Measurements from ENCODE around the gene ANTXR1. TPM values are rescaled to one million over a fixed set of nuclear protein-coding genes. Genes with fewer than 3 reads are reported as not detected.

Gene ANTXR1
- total RNA-seq, 4 donors from 2014 or later: 63.0 to 134 (median 113) TPM

DNA sequence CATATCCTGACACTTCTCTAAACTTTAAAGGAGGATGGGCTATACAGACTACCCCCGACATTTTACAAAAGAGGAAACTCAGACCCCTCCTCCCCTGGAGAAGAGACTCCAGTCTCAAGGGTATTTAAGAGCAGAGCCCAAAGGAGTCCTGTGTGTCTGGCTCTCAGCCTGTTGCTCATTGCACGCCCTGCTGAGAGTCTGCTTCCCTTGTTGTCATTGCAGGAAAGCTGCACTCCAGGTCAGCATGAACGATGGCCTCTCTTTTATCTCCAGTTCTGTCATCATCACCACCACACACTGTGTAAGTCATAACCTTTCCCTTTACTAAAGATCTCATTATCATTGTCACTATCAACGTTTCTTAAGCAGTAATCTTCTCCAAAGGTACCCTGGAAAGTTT, 111.4 kb downstream of the ANTXR1 start:
- no peaks in the 10 kb centered on the region for H3K4me1 ChIP-seq
- intact Hi-C loops (cut with DNase I; ENCODE audit: low total_unique reads): no loop called here
- no peak for DNase-seq
- no peaks in the 10 kb centered on the region for H3K36me3 ChIP-seq
- H3K27ac ChIP-seq: no peak overlapping the region
- no peaks in the 10 kb centered on the region for H3K27me3 ChIP-seq
- no peaks in the 10 kb centered on the region for H3K9me3 ChIP-seq
- TF ChIP-seq POLR2A (IDR thresholded peaks at IDR 0.05): no peak
- TF ChIP-seq, protein P1, sequence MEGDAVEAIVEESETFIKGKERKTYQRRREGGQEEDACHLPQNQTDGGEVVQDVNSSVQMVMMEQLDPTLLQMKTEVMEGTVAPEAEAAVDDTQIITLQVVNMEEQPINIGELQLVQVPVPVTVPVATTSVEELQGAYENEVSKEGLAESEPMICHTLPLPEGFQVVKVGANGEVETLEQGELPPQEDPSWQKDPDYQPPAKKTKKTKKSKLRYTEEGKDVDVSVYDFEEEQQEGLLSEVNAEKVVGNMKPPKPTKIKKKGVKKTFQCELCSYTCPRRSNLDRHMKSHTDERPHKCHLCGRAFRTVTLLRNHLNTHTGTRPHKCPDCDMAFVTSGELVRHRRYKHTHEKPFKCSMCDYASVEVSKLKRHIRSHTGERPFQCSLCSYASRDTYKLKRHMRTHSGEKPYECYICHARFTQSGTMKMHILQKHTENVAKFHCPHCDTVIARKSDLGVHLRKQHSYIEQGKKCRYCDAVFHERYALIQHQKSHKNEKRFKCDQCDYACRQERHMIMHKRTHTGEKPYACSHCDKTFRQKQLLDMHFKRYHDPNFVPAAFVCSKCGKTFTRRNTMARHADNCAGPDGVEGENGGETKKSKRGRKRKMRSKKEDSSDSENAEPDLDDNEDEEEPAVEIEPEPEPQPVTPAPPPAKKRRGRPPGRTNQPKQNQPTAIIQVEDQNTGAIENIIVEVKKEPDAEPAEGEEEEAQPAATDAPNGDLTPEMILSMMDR (IDR thresholded peaks at IDR 0.05): no peak
- no peak overlapping the region for H3K4me3 ChIP-seq

DNA sequence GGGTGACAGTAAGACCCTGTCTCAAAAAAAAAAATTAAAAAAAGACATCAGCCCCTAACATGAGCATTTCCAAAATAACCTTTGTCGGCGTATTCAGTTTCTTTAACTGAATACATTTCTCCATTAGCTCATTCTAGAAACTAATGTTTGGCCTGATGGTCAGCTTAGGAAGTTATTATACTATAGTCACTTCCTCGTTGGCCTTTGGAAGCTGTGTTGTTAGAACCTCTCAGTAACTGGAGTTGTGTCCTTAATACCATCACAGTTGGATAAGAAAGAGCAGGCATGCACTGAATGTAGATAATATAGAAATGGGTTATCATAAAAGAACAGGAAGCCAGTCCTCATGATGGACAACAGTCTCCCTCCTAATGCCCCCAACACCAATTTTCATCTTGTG, 112.8 kb downstream of the ANTXR1 start:
- H3K4me3 ChIP-seq: no peak overlapping the region
- no peak for DNase-seq
- no peaks in the 10 kb centered on the region for H3K27me3 ChIP-seq
- no peaks in the 10 kb centered on the region for H3K9me3 ChIP-seq
- TF ChIP-seq POLR2A (IDR thresholded peaks at IDR 0.05): no peak
- TF ChIP-seq, protein P1 (IDR thresholded peaks at IDR 0.05): no peak
- no peaks in the 10 kb centered on the region for H3K4me1 ChIP-seq
- no peaks in the 10 kb centered on the region for H3K36me3 ChIP-seq
- no peak overlapping the region for H3K27ac ChIP-seq
- intact Hi-C loops (cut with DNase I; ENCODE audit: low total_unique reads): no loop called here

DNA sequence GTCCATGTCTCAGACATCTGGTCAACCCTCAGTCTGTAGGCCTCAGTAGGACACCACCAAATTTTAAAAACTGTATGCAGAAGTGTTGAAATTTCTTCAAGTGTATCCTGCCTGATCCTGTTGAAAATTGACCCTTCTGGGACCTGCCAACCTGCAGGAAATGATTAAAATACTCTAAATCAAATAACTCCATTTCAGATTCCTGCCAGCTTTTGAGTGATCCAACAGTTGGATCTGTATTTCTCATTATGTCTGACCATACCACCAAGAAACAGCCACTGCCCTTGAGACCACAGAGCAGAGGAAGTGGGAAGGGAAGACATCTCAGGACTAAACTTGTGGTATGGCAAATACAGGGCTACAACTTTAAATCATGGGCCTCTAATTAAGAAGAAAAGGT, 113.4 kb downstream of the ANTXR1 start:
- intact Hi-C loops (cut with DNase I; ENCODE audit: low total_unique reads): no loop called here
- no peaks in the 10 kb centered on the region for H3K36me3 ChIP-seq

DNA sequence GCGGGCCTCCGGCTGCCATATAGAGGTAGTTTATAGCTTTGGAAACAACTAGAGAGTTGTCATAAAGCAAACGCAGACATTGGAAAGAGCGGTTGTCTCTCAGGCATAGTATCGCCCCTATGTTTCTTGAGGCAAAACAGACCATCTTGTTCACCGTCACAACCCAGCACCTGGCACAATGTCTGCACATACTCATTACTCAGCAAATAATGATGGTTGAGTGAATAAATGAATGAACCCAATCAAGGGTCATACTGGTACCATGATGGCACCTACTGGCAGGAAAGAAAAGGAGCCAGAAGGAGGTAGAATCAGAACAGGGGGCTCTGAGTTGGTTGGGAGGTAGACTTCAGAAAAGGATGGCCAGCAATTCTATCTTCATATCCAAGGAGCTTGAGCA, 118.5 kb downstream of the ANTXR1 start:
- Histone ChIP-seq H3K4me1 (no peaks in the 10 kb centered on the region), H3K9me3 (no peaks in the 10 kb centered on the region), H3K27ac (no peak overlapping the region), H3K36me3 (no peaks in the 10 kb centered on the region), H3K4me3 (no peak overlapping the region), H3K27me3 (no peaks in the 10 kb centered on the region)
- intact Hi-C loops (cut with DNase I; ENCODE audit: low total_unique reads): no loop called here
- TF ChIP-seq, protein P1 (IDR thresholded peaks at IDR 0.05): no peak
- no peak for TF ChIP-seq POLR2A (IDR thresholded peaks at IDR 0.05)
- DNase-seq: no peak

More for the DNA sequence above, 113.4 kb downstream of the ANTXR1 start:
- H3K9me3 ChIP-seq: no peaks in the 10 kb centered on the region
- no peak for DNase-seq
- H3K27me3 ChIP-seq: no peaks in the 10 kb centered on the region
- H3K4me1 ChIP-seq: no peaks in the 10 kb centered on the region
- H3K27ac ChIP-seq: no peak overlapping the region
- TF ChIP-seq POLR2A (IDR thresholded peaks at IDR 0.05): no peak
- no peak overlapping the region for H3K4me3 ChIP-seq

DNA sequence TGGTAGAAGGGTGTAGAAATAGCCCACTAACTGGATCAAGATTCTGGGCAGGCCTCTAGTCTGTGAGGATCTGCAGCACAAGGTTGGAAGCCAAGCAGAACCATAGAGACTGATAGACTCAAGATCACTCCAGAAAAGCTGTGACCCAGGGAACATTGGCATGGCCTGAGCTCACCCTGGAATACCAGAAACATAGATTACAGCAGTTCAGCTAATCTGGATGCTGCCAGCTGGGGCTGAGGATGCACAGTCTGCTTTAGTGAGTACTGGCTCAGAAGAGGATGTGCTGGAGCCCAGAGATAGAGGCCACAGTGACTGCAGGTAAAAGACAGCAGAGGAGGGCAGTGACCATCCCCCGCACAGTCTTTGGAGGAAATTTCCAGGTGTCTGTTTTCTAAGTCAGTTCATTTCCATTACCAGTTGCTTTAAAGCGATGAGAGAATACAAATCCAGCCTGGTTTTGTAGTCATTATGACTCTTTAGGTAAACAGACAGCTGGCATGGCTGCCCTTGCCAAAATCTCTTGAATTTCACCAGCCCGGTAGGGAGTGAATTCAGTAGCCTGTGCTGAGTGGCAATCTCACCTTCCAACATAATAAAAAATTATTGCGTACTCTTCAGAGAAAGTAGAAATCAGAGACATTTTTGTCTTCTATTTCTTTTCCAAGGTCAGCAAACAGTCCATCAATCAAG, 119.2 kb downstream of the ANTXR1 start:
- Histone ChIP-seq H3K4me1 (no peaks in the 10 kb centered on the region), H3K9me3 (no peaks in the 10 kb centered on the region), H3K36me3 (no peaks in the 10 kb centered on the region), H3K4me3 (no peak overlapping the region), H3K27ac (no peak overlapping the region), H3K27me3 (no peaks in the 10 kb centered on the region)
- DNase-seq: no peak
- TF ChIP-seq POLR2A (IDR thresholded peaks at IDR 0.05): no peak
- TF ChIP-seq, protein P1 (IDR thresholded peaks at IDR 0.05): no peak
- intact Hi-C loops (cut with DNase I; ENCODE audit: low total_unique reads): no loop called here

Data from uterus (tissue), 4 donors.